Calu3 (cell line): ENCODE measurements around the gene PSPN. TPM values are rescaled to one million over a fixed set of nuclear protein-coding genes. Genes with fewer than 3 reads are reported as not detected.

ENCODE experiments used
- BruUV-seq: library from RNA; stranded (reverse); fragments of 400-500 nt; replicated peaks from 2 replicates; lab custom pipeline; 2021; lab: Mats Ljungman, UMichigan
- CTCF ChIA-PET: fragments of 300-600 bp; sonication (Branson Sonifier 250); formaldehyde crosslinking; loops from one replicate; lab custom pipeline; 2022; ENCODE audit warnings: antibody characterized with exemption; lab: Charles Lee
- DNase-seq: peaks from one replicate; pipeline ENCODE4 v3.0.0; 2022
- H3K27ac Mint-ChIP-seq: one replicate; pipeline ENCODE4 v1.8.0; 2022; ENCODE audit warnings: mixed read lengths; ENCODE audit not compliant: unreplicated experiment
- H3K27me3 Mint-ChIP-seq: one replicate; pipeline ENCODE4 v1.8.0; 2022; ENCODE audit warnings: mixed read lengths; ENCODE audit not compliant: unreplicated experiment
- H3K36me3 Mint-ChIP-seq: one replicate; pipeline ENCODE4 v1.8.0; 2022; ENCODE audit warnings: mild to moderate bottlenecking, moderate library complexity, mixed read lengths; ENCODE audit not compliant: insufficient read depth, unreplicated experiment
- H3K4me1 Mint-ChIP-seq: one replicate; pipeline ENCODE4 v1.8.0; 2022; ENCODE audit warnings: mild to moderate bottlenecking, low read depth, mixed read lengths; ENCODE audit not compliant: unreplicated experiment
- H3K4me3 Mint-ChIP-seq: one replicate; pipeline ENCODE4 v1.8.0; 2022; ENCODE audit warnings: mild to moderate bottlenecking, low read depth, moderate library complexity, mixed read lengths; ENCODE audit not compliant: unreplicated experiment
- H3K9me3 Mint-ChIP-seq: one replicate; pipeline ENCODE4 v1.8.0; 2022; ENCODE audit warnings: low read depth, mixed read lengths; ENCODE audit not compliant: unreplicated experiment
- CTCF ChIP-seq: fragments of 200-600 bp; IDR thresholded peaks from one replicate; pipeline ENCODE4 v1.8.0; 2022; ENCODE audit warnings: antibody characterized with exemption; ENCODE audit not compliant: unreplicated experiment
- intact Hi-C: fragments of 100-400 bp; cut with micrococcal nuclease; formaldehyde crosslinking; loops from one replicate; pipeline ENCODE4 v1.10.0; 2022; ENCODE audit not compliant: unreplicated experiment
- total RNA-seq: library from RNA; stranded (reverse); gene quantifications from 2 replicates; pipeline ENCODE4 v1.2.3, GENCODE V29; 2022

PSPN gene
- total RNA-seq, 1 experiment from 2014 or later, result 1.7 TPM

DNA sequence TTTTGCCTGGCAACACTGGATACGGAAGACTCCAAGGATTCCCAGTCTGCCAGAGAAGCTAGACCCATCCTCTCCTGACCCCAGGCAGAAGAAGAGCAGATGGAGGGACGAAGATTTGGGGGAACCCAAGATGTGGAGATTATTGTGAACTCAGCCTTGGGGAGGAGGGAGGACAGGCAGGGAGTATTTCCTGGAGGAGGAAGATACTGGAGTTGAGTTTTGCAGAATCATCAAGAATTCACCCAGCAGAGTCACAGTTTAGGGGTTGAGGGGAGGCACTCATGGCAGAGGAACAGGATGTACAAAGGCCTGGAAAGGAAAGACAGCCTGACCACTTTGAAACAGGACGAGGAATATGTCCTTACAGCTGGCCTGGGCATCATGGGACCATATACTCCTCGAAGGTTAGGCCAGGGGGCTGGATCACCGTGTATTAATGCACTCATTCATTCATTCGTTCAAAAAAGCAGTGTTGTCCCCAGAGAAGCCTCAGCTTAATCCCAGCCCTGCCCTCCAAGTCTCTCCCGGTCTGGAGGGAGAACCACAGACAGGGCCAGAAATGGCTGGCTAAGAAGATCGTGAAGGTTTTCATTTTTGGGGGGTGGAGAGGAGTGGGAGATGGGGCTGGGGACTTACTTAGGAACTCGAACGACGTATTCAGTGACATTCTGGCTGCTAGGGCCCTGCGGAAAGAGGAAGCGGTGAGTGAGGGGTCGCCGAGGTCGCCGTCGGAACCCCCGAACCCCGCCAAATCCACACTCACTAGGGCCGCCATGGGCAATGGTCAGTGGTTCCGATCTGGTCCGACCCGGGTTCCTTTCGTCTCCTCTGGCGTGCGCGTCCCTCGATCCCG, 16.7 kb upstream of the PSPN start:
- CTCF ChIA-PET, result no interaction called here
- TSS peak; percentile 78 for BruUV-seq

DNA sequence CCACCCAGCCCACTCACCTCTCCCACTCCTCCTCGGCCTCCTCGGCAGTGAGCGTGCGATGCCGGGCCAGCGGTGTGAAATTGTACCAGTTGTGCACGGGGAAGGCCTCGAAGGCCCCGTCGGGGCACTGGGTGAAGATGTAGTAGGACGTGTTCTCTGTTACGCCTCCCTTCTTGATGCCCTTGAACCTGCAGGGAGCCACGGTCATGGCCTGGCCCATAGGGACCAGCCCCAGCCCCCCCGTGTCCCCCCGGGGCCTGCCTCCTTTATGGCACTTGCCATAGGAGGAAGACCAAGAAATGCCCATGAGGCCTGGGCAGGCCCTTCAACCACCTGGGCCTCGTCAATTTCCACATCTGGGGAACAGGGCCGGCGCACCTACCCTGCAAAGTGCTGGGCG, 11.6 kb upstream of the PSPN start:
- no peaks in the 10 kb centered on the region for H3K9me3 Mint-ChIP-seq
- peaks cover 7% of the 10 kb centered on the region for H3K4me1 Mint-ChIP-seq
- peaks cover 50% of the 10 kb centered on the region for H3K36me3 Mint-ChIP-seq
- CTCF ChIA-PET, result no interaction called here
- BruUV-seq, result no TSS peak
- H3K4me3 Mint-ChIP-seq, result no peak overlapping the region
- intact Hi-C loops, result no loop called here
- no peak for TF ChIP-seq CTCF
- DNase-seq, result no peak
- H3K27me3 Mint-ChIP-seq, result no peaks in the 10 kb centered on the region
- no peak overlapping the region for H3K27ac Mint-ChIP-seq

More for the DNA sequence above, 16.7 kb upstream of the PSPN start:
- no peak for DNase-seq
- intact Hi-C loops, result no loop called here
- TF ChIP-seq CTCF, result no peak
- Mint-ChIP-seq H3K27me3 (no peaks in the 10 kb centered on the region), H3K9me3 (no peaks in the 10 kb centered on the region), H3K4me3 (peak overlapping the region; percentile 86), H3K36me3 (peaks cover 43% of the 10 kb centered on the region), H3K4me1 (peaks cover 16% of the 10 kb centered on the region), H3K27ac (peak overlapping the region; percentile 94)

DNA sequence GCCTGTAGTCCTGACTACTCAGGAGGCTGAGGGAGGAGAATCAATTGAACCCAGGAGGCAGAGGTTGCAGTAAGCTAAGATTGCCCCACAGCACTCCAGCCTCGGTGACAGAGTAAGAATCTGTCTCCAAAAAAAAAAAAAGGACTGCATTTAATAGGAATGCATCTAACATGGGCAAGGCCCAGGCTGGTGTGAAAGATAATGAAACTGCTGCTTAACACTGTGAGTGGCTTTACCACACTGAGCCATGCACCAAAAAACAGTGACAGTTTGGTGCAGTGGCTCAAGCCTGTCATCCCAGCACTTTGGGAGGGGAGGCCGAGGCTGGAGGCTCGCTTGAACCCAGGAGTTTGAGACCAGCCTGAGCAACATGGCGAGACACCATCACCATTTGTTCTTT, 8.6 kb upstream of the PSPN start:
- no TSS peak for BruUV-seq
- intact Hi-C loops, result no loop called here
- Mint-ChIP-seq H3K9me3 (no peaks in the 10 kb centered on the region), H3K4me1 (no peaks in the 10 kb centered on the region), H3K27me3 (no peaks in the 10 kb centered on the region), H3K27ac (no peak overlapping the region), H3K4me3 (no peak overlapping the region), H3K36me3 (peaks cover 51% of the 10 kb centered on the region)
- CTCF ChIA-PET, result no interaction called here
- TF ChIP-seq CTCF, result no peak
- DNase-seq, result no peak

DNA sequence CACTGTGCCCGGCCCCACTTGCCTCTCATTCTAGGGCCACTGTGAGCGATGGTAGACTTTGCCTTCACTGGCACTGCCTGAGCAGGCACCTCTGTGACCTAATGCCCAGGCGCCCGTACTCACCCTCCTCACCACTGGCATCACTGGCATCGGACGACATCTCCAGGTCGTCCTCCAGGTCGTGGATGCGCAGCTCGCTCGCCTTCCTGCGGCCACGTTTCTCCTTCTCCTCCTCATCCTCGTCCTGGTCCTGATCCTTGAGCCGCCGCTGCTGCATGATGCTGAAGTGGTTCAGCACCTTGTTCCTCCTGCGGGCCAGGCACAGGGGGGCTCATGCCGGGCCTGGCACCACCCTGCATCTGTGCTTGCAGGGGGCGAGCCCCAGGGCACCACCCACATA, 7.5 kb upstream of the PSPN start:
- Mint-ChIP-seq H3K27me3 (no peaks in the 10 kb centered on the region), H3K4me3 (no peak overlapping the region), H3K4me1 (no peaks in the 10 kb centered on the region), H3K27ac (no peak overlapping the region), H3K9me3 (no peaks in the 10 kb centered on the region), H3K36me3 (peaks cover 48% of the 10 kb centered on the region)
- intact Hi-C loops, result no loop called here
- DNase-seq, result no peak
- CTCF ChIA-PET, result interaction anchor here (0.7 kb wide), 1 partner anchor 257 kb away, joined by 5 read pairs; no protein-coding TSS in a partner anchor
- no TSS peak for BruUV-seq
- TF ChIP-seq CTCF, result no peak
